WTC11 (cell line): Measurements from ENCODE around the gene PHKB.

ENCODE experiments used
- CREB1 ChIP-seq: sonication (generic); formaldehyde crosslinking; IDR thresholded peaks from 2 replicates; pipeline ENCODE4 v1.8.0; 2023; ENCODE audit warnings: mild to moderate bottlenecking, missing genetic modification reagents
- ESRRA ChIP-seq: sonication (generic); formaldehyde crosslinking; IDR thresholded peaks from 2 replicates; pipeline ENCODE4 v1.8.1; 2022; ENCODE audit warnings: mild to moderate bottlenecking, missing genetic modification reagents, borderline replicate concordance
- ETV6 ChIP-seq: sonication (generic); formaldehyde crosslinking; IDR thresholded peaks from 2 replicates; pipeline ENCODE4 v1.8.1; 2022; ENCODE audit warnings: mild to moderate bottlenecking, missing genetic modification reagents
- TF ChIP-seq, protein P1 (sequence below): fragments of 200-600 bp; IDR thresholded peaks from 2 replicates; pipeline ENCODE4 v1.8.0; 2022; ENCODE audit warnings: antibody characterized with exemption
- TF ChIP-seq, protein P2 (sequence below): sonication (generic); formaldehyde crosslinking; IDR thresholded peaks from 2 replicates; pipeline ENCODE4 v1.8.1; 2023; ENCODE audit warnings: mild to moderate bottlenecking, moderate library complexity, missing genetic modification reagents

DNA sequence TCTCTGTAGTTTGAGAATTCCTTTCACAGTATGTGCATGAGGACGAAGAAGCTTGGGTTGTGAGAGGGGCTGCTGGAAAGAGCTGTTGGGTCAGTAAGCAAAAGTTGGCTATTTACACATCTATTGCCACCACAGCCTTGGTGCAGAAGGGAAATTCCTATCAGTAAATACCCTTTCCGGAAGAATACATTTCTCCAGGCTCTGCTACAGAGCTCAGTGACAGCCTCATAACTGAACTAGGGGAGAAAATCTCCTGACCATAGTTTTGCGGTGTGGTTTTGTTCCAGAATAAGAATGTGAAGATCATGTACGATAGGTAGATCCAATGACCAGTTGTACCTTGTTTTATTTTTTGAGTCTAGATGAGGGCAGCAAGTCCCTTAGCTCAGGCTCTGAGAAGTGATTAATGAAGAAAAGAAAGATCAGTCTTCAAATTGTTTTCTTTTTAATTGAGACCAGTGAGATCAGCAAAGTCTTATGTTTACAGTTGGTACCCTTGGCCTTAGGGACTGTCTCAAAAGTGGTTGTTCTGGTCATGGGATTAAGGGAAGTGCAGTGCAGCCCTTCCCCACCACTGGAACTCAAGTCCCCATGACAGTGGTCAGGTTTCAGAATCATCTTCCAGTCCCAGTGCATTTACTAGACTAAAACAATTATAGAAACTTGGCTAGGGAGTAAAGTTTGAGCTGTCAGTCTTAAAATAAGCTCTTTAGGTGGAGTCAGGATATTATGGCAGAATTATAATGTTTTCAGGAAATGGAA, 123.5 kb downstream of the PHKB start:
- TF ChIP-seq, protein P1, sequence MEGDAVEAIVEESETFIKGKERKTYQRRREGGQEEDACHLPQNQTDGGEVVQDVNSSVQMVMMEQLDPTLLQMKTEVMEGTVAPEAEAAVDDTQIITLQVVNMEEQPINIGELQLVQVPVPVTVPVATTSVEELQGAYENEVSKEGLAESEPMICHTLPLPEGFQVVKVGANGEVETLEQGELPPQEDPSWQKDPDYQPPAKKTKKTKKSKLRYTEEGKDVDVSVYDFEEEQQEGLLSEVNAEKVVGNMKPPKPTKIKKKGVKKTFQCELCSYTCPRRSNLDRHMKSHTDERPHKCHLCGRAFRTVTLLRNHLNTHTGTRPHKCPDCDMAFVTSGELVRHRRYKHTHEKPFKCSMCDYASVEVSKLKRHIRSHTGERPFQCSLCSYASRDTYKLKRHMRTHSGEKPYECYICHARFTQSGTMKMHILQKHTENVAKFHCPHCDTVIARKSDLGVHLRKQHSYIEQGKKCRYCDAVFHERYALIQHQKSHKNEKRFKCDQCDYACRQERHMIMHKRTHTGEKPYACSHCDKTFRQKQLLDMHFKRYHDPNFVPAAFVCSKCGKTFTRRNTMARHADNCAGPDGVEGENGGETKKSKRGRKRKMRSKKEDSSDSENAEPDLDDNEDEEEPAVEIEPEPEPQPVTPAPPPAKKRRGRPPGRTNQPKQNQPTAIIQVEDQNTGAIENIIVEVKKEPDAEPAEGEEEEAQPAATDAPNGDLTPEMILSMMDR = no peak
- TF ChIP-seq ETV6 (CRISPR knock-in tag) (no peak), CREB1 (CRISPR knock-in tag) (no peak), ESRRA (CRISPR knock-in tag) (no peak)
- TF ChIP-seq, protein P2, sequence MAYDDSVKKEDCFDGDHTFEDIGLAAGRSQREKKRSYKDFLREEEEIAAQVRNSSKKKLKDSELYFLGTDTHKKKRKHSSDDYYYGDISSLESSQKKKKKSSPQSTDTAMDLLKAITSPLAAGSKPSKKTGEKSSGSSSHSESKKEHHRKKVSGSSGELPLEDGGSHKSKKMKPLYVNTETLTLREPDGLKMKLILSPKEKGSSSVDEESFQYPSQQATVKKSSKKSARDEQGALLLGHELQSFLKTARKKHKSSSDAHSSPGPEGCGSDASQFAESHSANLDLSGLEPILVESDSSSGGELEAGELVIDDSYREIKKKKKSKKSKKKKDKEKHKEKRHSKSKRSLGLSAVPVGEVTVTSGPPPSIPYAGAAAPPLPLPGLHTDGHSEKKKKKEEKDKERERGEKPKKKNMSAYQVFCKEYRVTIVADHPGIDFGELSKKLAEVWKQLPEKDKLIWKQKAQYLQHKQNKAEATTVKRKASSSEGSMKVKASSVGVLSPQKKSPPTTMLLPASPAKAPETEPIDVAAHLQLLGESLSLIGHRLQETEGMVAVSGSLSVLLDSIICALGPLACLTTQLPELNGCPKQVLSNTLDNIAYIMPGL (CRISPR knock-in tag) = no peak
